ENCODE measurements around the gene PIK3C2G.
A peak's percentile ranks its signal among the peaks of the same experiment; 100 is the strongest.

Gene PIK3C2G

GRCh38 chr12:18296909-18297280 is 35.6 kb downstream of the PIK3C2G start:
- Histone ChIP-seq H3K27ac (ENCODE audit: low read length) (no peak overlapping the region), H3K4me1 (ENCODE audit: control insufficient read depth, insufficient read depth, low read length) (no peaks in the 10 kb centered on the region), H3K4me3 (ENCODE audit: low read length) (no peak overlapping the region), H3K9me3 (ENCODE audit: control insufficient read depth, insufficient read depth, low read length) (no peaks in the 10 kb centered on the region), H3K27me3 (ENCODE audit: control insufficient read depth, insufficient read depth, low read length) (no peaks in the 10 kb centered on the region), H3K36me3 (ENCODE audit: control insufficient read depth, insufficient read depth, low read length) (no peaks in the 10 kb centered on the region)
- no CpG with 5 or more reads among the region's 3 CpGs for WGBS (ENCODE audit: insufficient coverage, insufficient read length)
- DNase-seq (ENCODE audit: low read depth, low spot score): no peak

- DNase-seq (ENCODE audit: low read depth, low spot score): no peak
- H3K27me3 ChIP-seq (ENCODE audit: control insufficient read depth, insufficient read depth, low read length): no peaks in the 10 kb centered on the region
- no peaks in the 10 kb centered on the region; the same call in 1 of the 2 replicates for H3K9me3 ChIP-seq (ENCODE audit: control insufficient read depth, insufficient read depth, low read length)
- WGBS (ENCODE audit: insufficient coverage, insufficient read length): no CpG with 5 or more reads among the region's 1 CpG
- no peak overlapping the region for H3K27ac ChIP-seq (ENCODE audit: low read length)
- peaks cover 2% of the 10 kb centered on the region; the same call in 1 of the 2 replicates for H3K4me1 ChIP-seq (ENCODE audit: control insufficient read depth, insufficient read depth, low read length)
- no peak overlapping the region for H3K4me3 ChIP-seq (ENCODE audit: low read length)
- H3K36me3 ChIP-seq (ENCODE audit: control insufficient read depth, insufficient read depth, low read length): no peaks in the 10 kb centered on the region
These were observed 36.6 kb downstream of the PIK3C2G start for GRCh38 chr12:18297902-18298301.

GRCh38 chr12:18302809-18303430 is 41.6 kb downstream of the PIK3C2G start:
- Histone ChIP-seq H3K9me3 (ENCODE audit: control insufficient read depth, insufficient read depth, low read length) (no peaks in the 10 kb centered on the region; the same call in 1 of the 2 replicates), H3K27ac (ENCODE audit: low read length) (no peak overlapping the region), H3K36me3 (ENCODE audit: control insufficient read depth, insufficient read depth, low read length) (no peaks in the 10 kb centered on the region), H3K27me3 (ENCODE audit: control insufficient read depth, insufficient read depth, low read length) (no peaks in the 10 kb centered on the region), H3K4me1 (ENCODE audit: control insufficient read depth, insufficient read depth, low read length) (peaks cover 2% of the 10 kb centered on the region; the same call in 1 of the 2 replicates), H3K4me3 (ENCODE audit: low read length) (no peak overlapping the region)
- DNase-seq (ENCODE audit: low read depth, low spot score): no peak
- WGBS (ENCODE audit: insufficient coverage, insufficient read length): no CpG with 5 or more reads among the region's 5 CpGs

- Histone ChIP-seq H3K36me3 (ENCODE audit: control insufficient read depth, insufficient read depth, low read length) (no peaks in the 10 kb centered on the region), H3K4me3 (ENCODE audit: low read length) (no peak overlapping the region), H3K4me1 (ENCODE audit: control insufficient read depth, insufficient read depth, low read length) (peaks cover 2% of the 10 kb centered on the region; the same call in 1 of the 2 replicates), H3K27me3 (ENCODE audit: control insufficient read depth, insufficient read depth, low read length) (no peaks in the 10 kb centered on the region), H3K9me3 (ENCODE audit: control insufficient read depth, insufficient read depth, low read length) (no peaks in the 10 kb centered on the region; the same call in 1 of the 2 replicates), H3K27ac (ENCODE audit: low read length) (no peak overlapping the region)
- no peak for DNase-seq (ENCODE audit: low read depth, low spot score)
- no CpG with 5 or more reads among the region's 1 CpG for WGBS (ENCODE audit: insufficient coverage, insufficient read length)
These were observed 43.3 kb downstream of the PIK3C2G start for GRCh38 chr12:18304609-18305008.

- no peaks in the 10 kb centered on the region; the same call in 1 of the 2 replicates for H3K9me3 ChIP-seq (ENCODE audit: control insufficient read depth, insufficient read depth, low read length)
- H3K4me3 ChIP-seq (ENCODE audit: low read length): no peak overlapping the region
- H3K4me1 ChIP-seq (ENCODE audit: control insufficient read depth, insufficient read depth, low read length): peaks cover 2% of the 10 kb centered on the region; the same call in 1 of the 2 replicates
- H3K27me3 ChIP-seq (ENCODE audit: control insufficient read depth, insufficient read depth, low read length): no peaks in the 10 kb centered on the region
- WGBS (ENCODE audit: insufficient coverage, insufficient read length): no CpG with 5 or more reads among the region's 1 CpG
- no peak overlapping the region for H3K27ac ChIP-seq (ENCODE audit: low read length)
- DNase-seq (ENCODE audit: low read depth, low spot score): no peak
- H3K36me3 ChIP-seq (ENCODE audit: control insufficient read depth, insufficient read depth, low read length): no peaks in the 10 kb centered on the region
These were observed 45.0 kb downstream of the PIK3C2G start for GRCh38 chr12:18306311-18306710.

GRCh38 chr12:18313306-18313705 is 52.0 kb downstream of the PIK3C2G start:
- WGBS (ENCODE audit: insufficient coverage, insufficient read length): no CpG with 5 or more reads among the region's 2 CpGs
- no peaks in the 10 kb centered on the region for H3K27me3 ChIP-seq (ENCODE audit: control insufficient read depth, insufficient read depth, low read length)
- no peaks in the 10 kb centered on the region for H3K4me1 ChIP-seq (ENCODE audit: control insufficient read depth, insufficient read depth, low read length)
- H3K9me3 ChIP-seq (ENCODE audit: control insufficient read depth, insufficient read depth, low read length): no peaks in the 10 kb centered on the region
- no peaks in the 10 kb centered on the region for H3K36me3 ChIP-seq (ENCODE audit: control insufficient read depth, insufficient read depth, low read length)
- no peak overlapping the region for H3K4me3 ChIP-seq (ENCODE audit: low read length)
- no peak overlapping the region for H3K27ac ChIP-seq (ENCODE audit: low read length)
- DNase-seq (ENCODE audit: low read depth, low spot score): no peak

GRCh38 chr12:18320036-18320617 is 58.8 kb downstream of the PIK3C2G start:
- Histone ChIP-seq H3K27me3 (ENCODE audit: control insufficient read depth, insufficient read depth, low read length) (no peaks in the 10 kb centered on the region), H3K4me1 (ENCODE audit: control insufficient read depth, insufficient read depth, low read length) (peaks cover 1% of the 10 kb centered on the region; the same call in 1 of the 2 replicates), H3K9me3 (ENCODE audit: control insufficient read depth, insufficient read depth, low read length) (no peaks in the 10 kb centered on the region), H3K27ac (ENCODE audit: low read length) (no peak overlapping the region), H3K36me3 (ENCODE audit: control insufficient read depth, insufficient read depth, low read length) (no peaks in the 10 kb centered on the region), H3K4me3 (ENCODE audit: low read length) (no peak overlapping the region)
- no CpG with 5 or more reads among the region's 6 CpGs for WGBS (ENCODE audit: insufficient coverage, insufficient read length)
- DNase-seq (ENCODE audit: low read depth, low spot score): peak; percentile 37

- Histone ChIP-seq H3K27ac (ENCODE audit: low read length) (no peak overlapping the region), H3K27me3 (ENCODE audit: control insufficient read depth, insufficient read depth, low read length) (no peaks in the 10 kb centered on the region), H3K4me1 (ENCODE audit: control insufficient read depth, insufficient read depth, low read length) (peaks cover 1% of the 10 kb centered on the region; the same call in 1 of the 2 replicates), H3K9me3 (ENCODE audit: control insufficient read depth, insufficient read depth, low read length) (no peaks in the 10 kb centered on the region), H3K4me3 (ENCODE audit: low read length) (no peak overlapping the region), H3K36me3 (ENCODE audit: control insufficient read depth, insufficient read depth, low read length) (no peaks in the 10 kb centered on the region)
- no CpG with 5 or more reads among the region's 2 CpGs for WGBS (ENCODE audit: insufficient coverage, insufficient read length)
- DNase-seq (ENCODE audit: low read depth, low spot score): no peak
These were observed 59.7 kb downstream of the PIK3C2G start for GRCh38 chr12:18320976-18321375.

GRCh38 chr12:18323159-18323558 is 61.8 kb downstream of the PIK3C2G start:
- Histone ChIP-seq H3K27me3 (ENCODE audit: control insufficient read depth, insufficient read depth, low read length) (no peaks in the 10 kb centered on the region), H3K9me3 (ENCODE audit: control insufficient read depth, insufficient read depth, low read length) (no peaks in the 10 kb centered on the region), H3K27ac (ENCODE audit: low read length) (no peak overlapping the region), H3K4me1 (ENCODE audit: control insufficient read depth, insufficient read depth, low read length) (peaks cover 1% of the 10 kb centered on the region; the same call in 1 of the 2 replicates), H3K36me3 (ENCODE audit: control insufficient read depth, insufficient read depth, low read length) (no peaks in the 10 kb centered on the region), H3K4me3 (ENCODE audit: low read length) (no peak overlapping the region)
- DNase-seq (ENCODE audit: low read depth, low spot score): no peak

- no peak overlapping the region for H3K27ac ChIP-seq (ENCODE audit: low read length)
- H3K9me3 ChIP-seq (ENCODE audit: control insufficient read depth, insufficient read depth, low read length): no peaks in the 10 kb centered on the region
- no peak for DNase-seq (ENCODE audit: low read depth, low spot score)
- no peak overlapping the region for H3K4me3 ChIP-seq (ENCODE audit: low read length)
- no CpG with 5 or more reads among the region's 2 CpGs for WGBS (ENCODE audit: insufficient coverage, insufficient read length)
- H3K4me1 ChIP-seq (ENCODE audit: control insufficient read depth, insufficient read depth, low read length): no peaks in the 10 kb centered on the region
- H3K36me3 ChIP-seq (ENCODE audit: control insufficient read depth, insufficient read depth, low read length): no peaks in the 10 kb centered on the region
- no peaks in the 10 kb centered on the region for H3K27me3 ChIP-seq (ENCODE audit: control insufficient read depth, insufficient read depth, low read length)
These were observed 65.7 kb downstream of the PIK3C2G start for GRCh38 chr12:18327036-18327435.

- DNase-seq (ENCODE audit: low read depth, low spot score): no peak
- no CpG with 5 or more reads among the region's 4 CpGs for WGBS (ENCODE audit: insufficient coverage, insufficient read length)
- Histone ChIP-seq H3K27ac (ENCODE audit: low read length) (no peak overlapping the region), H3K36me3 (ENCODE audit: control insufficient read depth, insufficient read depth, low read length) (no peaks in the 10 kb centered on the region), H3K4me3 (ENCODE audit: low read length) (no peak overlapping the region), H3K9me3 (ENCODE audit: control insufficient read depth, insufficient read depth, low read length) (no peaks in the 10 kb centered on the region), H3K27me3 (ENCODE audit: control insufficient read depth, insufficient read depth, low read length) (no peaks in the 10 kb centered on the region), H3K4me1 (ENCODE audit: control insufficient read depth, insufficient read depth, low read length) (no peaks in the 10 kb centered on the region)
These were observed 70.9 kb downstream of the PIK3C2G start for GRCh38 chr12:18332173-18332572.
